HCT116 (cell line): ENCODE data around the gene AKAP13. TPM values are rescaled to one million over a fixed set of nuclear protein-coding genes. Genes with fewer than 3 reads are reported as not detected.

Experiments used
- ATAC-seq: fragments of 200-7000 bp; cut with Tn5 transposase; 2 replicates; pipeline ENCODE4 v1.9.1; 2020; ENCODE audit warnings: mild to moderate bottlenecking, moderate library complexity
- BruUV-seq: library from RNA; stranded (reverse); fragments of 400-500 nt; replicated peaks from 2 replicates; lab custom pipeline; 2021; lab: Mats Ljungman, UMichigan
- CTCF ChIA-PET: fragments of 300-600 bp; sonication (Branson Sonifier 250); formaldehyde crosslinking; loops from one replicate; lab custom pipeline; 2021; ENCODE audit warnings: antibody characterized with exemption; lab: Charles Lee
- POLR2A ChIA-PET: fragments of 300-600, 350-600 bp; sonication (Branson Sonifier 250); formaldehyde crosslinking; loops from one replicate; lab custom pipeline; 2021; ENCODE audit warnings: antibody characterized with exemption; lab: Charles Lee
- RAD21 ChIA-PET, 2 experiments: fragments of 300-600 bp; sonication (Branson Sonifier 250); formaldehyde crosslinking; loops; one replicate each; lab custom pipeline; 2023; ENCODE audit warnings: low total read pairs in 2 of 2; ENCODE audit not compliant: uncharacterized antibody in 2 of 2, unreplicated experiment in 2 of 2, low non-redundant PET in 1 of 2; lab: Charles Lee
- DNase-seq: peaks from one replicate; pipeline ENCODE4 v3.0.0-alpha.2; 2010; ENCODE audit warnings: low read depth, low spot score
- H2AFZ ChIP-seq: fragments of 200-600 bp; shearing (Covaris generic), sonication (generic); 2 replicates; pipeline ENCODE4 v1.6.1; 2017; ENCODE audit warnings: low read depth, mixed run types, mixed read lengths, antibody characterized with exemption, low read length; ENCODE audit not compliant: poor library complexity, severe bottlenecking
- H3K27ac ChIP-seq: 2 replicates; pipeline ENCODE4 v1.5.1; 2012; ENCODE audit warnings: low read depth, low read length
- H3K27me3 ChIP-seq: fragments of 200-600 bp; sonication (generic); 2 replicates; pipeline ENCODE4 v1.6.1; 2016; ENCODE audit warnings: mixed run types, low read length, mixed read lengths; ENCODE audit not compliant: insufficient read depth
- H3K36me3 ChIP-seq, 2 experiments: fragments of 200-500 bp in 1 of 2; fragments of 200-600 bp in 1 of 2; sonication (Bioruptor generic) in 1 of 2; sonication (generic) in 1 of 2; 2 replicates each; pipeline versions ENCODE4 v1.5.1 to v1.6.1; 2014 to 2016; ENCODE audit warnings: low read length in 2 of 2, inconsistent platforms in 1 of 2, mixed read lengths in 1 of 2, mixed run types in 1 of 2; ENCODE audit not compliant: insufficient read depth in 2 of 2, control insufficient read depth in 1 of 2
- H3K4me1 ChIP-seq, 2 experiments: fragments of 200-600 bp in 1 of 2; sonication (generic) in 1 of 2; 2 replicates each; pipeline versions ENCODE4 v1.5.1 to v1.6.1; 2012 to 2017; ENCODE audit warnings: low read length in 2 of 2, inconsistent platforms in 1 of 2, mild to moderate bottlenecking in 1 of 2, mixed read lengths in 1 of 2, mixed run types in 1 of 2, moderate library complexity in 1 of 2; ENCODE audit not compliant: insufficient read depth in 2 of 2, control insufficient read depth in 1 of 2
- H3K4me2 ChIP-seq: fragments of 200-600 bp; sonication (generic); 2 replicates; pipeline ENCODE4 v1.6.1; 2017; ENCODE audit warnings: mixed run types, low read length, mixed read lengths
- H3K4me3 ChIP-seq, 2 experiments: fragments of 200-600 bp in 1 of 2; sonication (generic) in 1 of 2; replicated peaks in 1 of 2; 2 replicates each; pipeline ENCODE4 v1.5.1; 2011 to 2016; ENCODE audit warnings: low read length in 2 of 2, control low read depth in 1 of 2, low read depth in 1 of 2, mild to moderate bottlenecking in 1 of 2, mixed read lengths in 1 of 2, mixed run types in 1 of 2
- H3K79me2 ChIP-seq: fragments of 200-600 bp; sonication (generic); 2 replicates; pipeline ENCODE4 v1.6.1; 2017; ENCODE audit warnings: mild to moderate bottlenecking, mixed run types, low read length, moderate library complexity, mixed read lengths; ENCODE audit not compliant: insufficient read depth
- H3K9ac ChIP-seq: fragments of 200-600 bp; sonication (generic); 2 replicates; pipeline ENCODE4 v1.6.1; 2016; ENCODE audit warnings: low read length, mixed read lengths
- H3K9me2 ChIP-seq: fragments of 200-600 bp; sonication (generic), shearing (Covaris generic); 2 replicates; pipeline ENCODE4 v1.6.1; 2017; ENCODE audit warnings: mixed run types, mild to moderate bottlenecking, moderate library complexity; ENCODE audit not compliant: insufficient read depth
- H3K9me3 ChIP-seq, 2 experiments: fragments of 200-500 bp in 1 of 2; fragments of 200-600 bp in 1 of 2; sonication (Bioruptor generic) in 1 of 2; sonication (generic) in 1 of 2; 2 replicates each; pipeline ENCODE4 v1.6.1; 2014 to 2017; ENCODE audit warnings: low read length in 2 of 2, mixed read lengths in 2 of 2, inconsistent platforms in 1 of 2, low read depth in 1 of 2, mild to moderate bottlenecking in 1 of 2, mixed run types in 1 of 2, moderate library complexity in 1 of 2; ENCODE audit not compliant: control insufficient read depth in 1 of 2, insufficient read depth in 1 of 2
- H4K20me1 ChIP-seq: fragments of 200-600 bp; sonication (generic), shearing (Covaris generic); 2 replicates; pipeline ENCODE4 v1.6.1; 2017; ENCODE audit warnings: mixed run types, mild to moderate bottlenecking, moderate library complexity; ENCODE audit not compliant: insufficient read depth
- CEBPB ChIP-seq: IDR thresholded peaks from 2 replicates; pipeline ENCODE4 v1.6.1; 2012; ENCODE audit warnings: low read depth
- ELF1 ChIP-seq: IDR thresholded peaks from 2 replicates; pipeline ENCODE4 v1.6.1; 2012; ENCODE audit warnings: low read depth, borderline replicate concordance
- EZH2 ChIP-seq: fragments of 200-600 bp; sonication (generic); IDR thresholded peaks from 2 replicates; pipeline ENCODE4 v1.6.1; 2017; ENCODE audit warnings: antibody characterized with exemption, mixed run types
- JUND ChIP-seq: IDR thresholded peaks from 2 replicates; pipeline ENCODE4 v1.6.1; 2012
- POLR2AphosphoS5 ChIP-seq: IDR thresholded peaks from 2 replicates; pipeline ENCODE4 v1.6.1; 2011; ENCODE audit warnings: mild to moderate bottlenecking, low read depth, low read length, moderate library complexity
- RAD21 ChIP-seq: IDR thresholded peaks from 2 replicates; pipeline ENCODE4 v1.6.1; 2012; ENCODE audit warnings: low read depth, mild to moderate bottlenecking
- REST ChIP-seq: IDR thresholded peaks from 2 replicates; pipeline ENCODE4 v1.6.1; 2012; ENCODE audit warnings: low read depth
- SIN3A ChIP-seq: IDR thresholded peaks from 2 replicates; pipeline ENCODE4 v1.6.1; 2012; ENCODE audit warnings: low read depth
- intact Hi-C: fragments of 100-400 bp; cut with micrococcal nuclease; formaldehyde crosslinking; loops from 2 replicates; pipeline ENCODE4 v1.10.0; 2022
- total RNA-seq: library from RNA; stranded (reverse); gene quantifications from one replicate; pipeline ENCODE4 v1.2.1, GENCODE V29; 2021; ENCODE audit not compliant: unreplicated experiment

The AKAP13 gene
- total RNA-seq, 1 experiment from 2014 or later: 43.1 TPM

- ChIA-PET CTCF (no interaction called here), POLR2A (no interaction called here), RAD21 (no interaction called here)
- H3K27me3 ChIP-seq: no peaks in the 10 kb centered on the region
- intact Hi-C loops: loop anchor here (10.0 kb wide), 1 partner anchor 317 kb away; no protein-coding TSS in a partner anchor
- no peaks in the 10 kb centered on the region for H3K36me3 ChIP-seq
- no peak overlapping the region for H3K4me3 ChIP-seq
- H3K27ac ChIP-seq: no peak overlapping the region
- H3K9ac ChIP-seq: no peak overlapping the region
- no peaks in the 10 kb centered on the region for H3K9me2 ChIP-seq
- DNase-seq (no peak), ATAC-seq (no peak)
- H3K79me2 ChIP-seq: no peaks in the 10 kb centered on the region
- peaks cover 0 to 5% of the 10 kb centered on the region in 2 experiments; a peak in 1 of 4 replicates for H3K4me1 ChIP-seq
- no peaks in the 10 kb centered on the region for H3K9me3 ChIP-seq
- no peak for TF ChIP-seq EZH2
- TF ChIP-seq CEBPB: no peak
- no peak for TF ChIP-seq POLR2AphosphoS5
- no peak for TF ChIP-seq RAD21
- no peak for TF ChIP-seq ELF1
- no peak for TF ChIP-seq REST
- TF ChIP-seq JUND: no peak
- no peak for TF ChIP-seq SIN3A
- BruUV-seq: no TSS peak
- no peak overlapping the region for H2AFZ ChIP-seq
- no peak overlapping the region for H3K4me2 ChIP-seq
- no peaks in the 10 kb centered on the region for H4K20me1 ChIP-seq
These were observed 237.8 kb downstream of the AKAP13 start for GRCh38 chr15:85618228-85618505.
